GM23338 (cell line): ENCODE data around the gene KCTD14. TPM values are rescaled to one million over a fixed set of nuclear protein-coding genes. Genes with fewer than 3 reads are reported as not detected.

Experiments used
- ATAC-seq: fragments of 200-7000 bp; cut with Tn5 transposase; 3 replicates; pipeline ENCODE4 v1.9.1; 2020
- DNase-seq: peaks from one replicate; pipeline ENCODE4 v3.0.0-alpha.2; 2015; ENCODE audit warnings: low spot score
- H2AFZ ChIP-seq: fragments of 200-600 bp; sonication (generic); 2 replicates; pipeline ENCODE4 v1.8.0; 2016; ENCODE audit warnings: antibody characterized with exemption, mild to moderate bottlenecking, moderate library complexity
- H3F3A ChIP-seq: fragments of 200-600 bp; sonication (generic); replicated peaks from 2 replicates; pipeline ENCODE4 v1.8.0; 2017; ENCODE audit warnings: antibody characterized with exemption, mixed run types, low read depth
- H3K27ac ChIP-seq: fragments of 200-600 bp; sonication (generic); 2 replicates; pipeline ENCODE4 v1.6.1; 2016; ENCODE audit warnings: low read depth
- H3K27me3 ChIP-seq: fragments of 200-600 bp; sonication (generic); 2 replicates; pipeline ENCODE4 v1.8.0; 2016; ENCODE audit warnings: mild to moderate bottlenecking, mixed run types, moderate library complexity; ENCODE audit not compliant: insufficient read depth
- H3K36me3 ChIP-seq: fragments of 200-600 bp; sonication (generic); 2 replicates; pipeline ENCODE4 v1.8.0; 2016; ENCODE audit warnings: mild to moderate bottlenecking; ENCODE audit not compliant: insufficient read depth
- H3K4me1 ChIP-seq: fragments of 200-600 bp; sonication (generic); 2 replicates; pipeline ENCODE4 v1.8.0; 2016; ENCODE audit warnings: mild to moderate bottlenecking, moderate library complexity; ENCODE audit not compliant: insufficient read depth
- H3K4me2 ChIP-seq: fragments of 200-600 bp; sonication (generic); 2 replicates; pipeline ENCODE4 v1.7.1; 2017; ENCODE audit warnings: mixed run types
- H3K4me3 ChIP-seq: fragments of 200-600 bp; sonication (generic); 2 replicates; pipeline ENCODE4 v1.6.1; 2016; ENCODE audit warnings: mixed run types
- H3K79me2 ChIP-seq: fragments of 200-600 bp; sonication (generic); replicated peaks from 2 replicates; pipeline ENCODE4 v1.8.0; 2017; ENCODE audit warnings: mild to moderate bottlenecking; ENCODE audit not compliant: insufficient read depth
- H3K9me2 ChIP-seq: fragments of 200-600 bp; sonication (generic); 2 replicates; pipeline ENCODE4 v1.8.0; 2017; ENCODE audit not compliant: insufficient read depth
- H4K20me1 ChIP-seq: fragments of 200-600 bp; sonication (generic); replicated peaks from 2 replicates; pipeline ENCODE4 v1.8.0; 2017; ENCODE audit warnings: mild to moderate bottlenecking; ENCODE audit not compliant: insufficient read depth
- H3K27ac Mint-ChIP-seq: 2 replicates; pipeline ENCODE4 v1.8.0; 2020; ENCODE audit warnings: inconsistent platforms, mild to moderate bottlenecking, moderate library complexity, mixed read lengths
- H3K27me3 Mint-ChIP-seq: 3 replicates; pipeline ENCODE4 v1.8.0; 2022; ENCODE audit warnings: low read depth, mild to moderate bottlenecking, moderate library complexity, mixed read lengths, inconsistent platforms; ENCODE audit not compliant: insufficient read depth, poor library complexity
- H3K36me3 Mint-ChIP-seq: 3 replicates; pipeline ENCODE4 v1.8.0; 2021; ENCODE audit warnings: low read depth, mild to moderate bottlenecking, inconsistent platforms, moderate library complexity, mixed read lengths
- H3K4me1 Mint-ChIP-seq: 3 replicates; pipeline ENCODE4 v1.8.0; 2020; ENCODE audit warnings: mild to moderate bottlenecking, inconsistent platforms, mixed read lengths
- H3K4me3 Mint-ChIP-seq: 3 replicates; pipeline ENCODE4 v1.8.0; 2021; ENCODE audit warnings: moderate library complexity, mild to moderate bottlenecking, inconsistent platforms, mixed read lengths
- H3K9me3 Mint-ChIP-seq: 3 replicates; pipeline ENCODE4 v1.8.0; 2020; ENCODE audit warnings: moderate library complexity, mild to moderate bottlenecking, inconsistent platforms, mixed read lengths
- CREB1 ChIP-seq: fragments of 250-450 bp; sonication (Bioruptor Pico); IDR thresholded peaks from 2 replicates; pipeline ENCODE4 v1.5.0; 2020; ENCODE audit warnings: low read depth, mild to moderate bottlenecking, moderate library complexity
- CTCF ChIP-seq, 2 experiments: fragments of 200-600 bp in 1 of 2; sonication (generic) in 1 of 2; conservative IDR thresholded peaks; 2 replicates each; pipeline versions ENCODE4 v1.5.1 to v1.6.1; 2016 to 2017; ENCODE audit warnings: antibody characterized with exemption in 2 of 2, low read depth in 2 of 2, mild to moderate bottlenecking in 2 of 2, moderate library complexity in 1 of 2
- EZH2 ChIP-seq: fragments of 200-600 bp; sonication (generic); IDR thresholded peaks from one replicate; pipeline ENCODE4 v1.8.0; 2017; ENCODE audit warnings: antibody characterized with exemption, mild to moderate bottlenecking, low read depth; ENCODE audit not compliant: unreplicated experiment
- EZH2phosphoT487 ChIP-seq: fragments of 200-600 bp; sonication (generic); IDR thresholded peaks from one replicate; pipeline ENCODE4 v1.8.1; 2018; ENCODE audit warnings: antibody characterized with exemption; ENCODE audit not compliant: unreplicated experiment
- JUNB ChIP-seq: IDR thresholded peaks from one replicate; pipeline ENCODE4 v1.6.1; 2016; ENCODE audit warnings: antibody characterized with exemption; ENCODE audit not compliant: unreplicated experiment
- NANOG ChIP-seq: IDR thresholded peaks from 2 replicates; pipeline ENCODE4 v1.6.1; 2016; ENCODE audit warnings: antibody characterized with exemption, borderline replicate concordance
- ZNF114 ChIP-seq: fragments of 250-450 bp; sonication (Bioruptor Pico); IDR thresholded peaks from 2 replicates; pipeline ENCODE4 v1.5.0; 2020; ENCODE audit warnings: mild to moderate bottlenecking, moderate library complexity
- polyA plus RNA-seq: library from polyadenylated mRNA; unstranded; fragments of >200 nt; fragmentation: Nextera tagmentation; extraction: Ambion mirVana; gene quantifications from 2 replicates; pipeline ENCODE4 v1.2.1, GENCODE V29; 2016
- total RNA-seq: library from RNA; depleted of rRNA; stranded (reverse); fragments of >200 nt; shearing (Covaris generic); gene quantifications from 2 replicates; pipeline ENCODE4 v1.2.3, GENCODE V29; 2014
- TF ChIP-seq, protein P1 (sequence below): IDR thresholded peaks from 2 replicates; pipeline ENCODE4 v1.6.1; 2016; ENCODE audit warnings: antibody characterized with exemption

Gene KCTD14
- total and polyA plus RNA-seq, 2 experiments from 2014 or later, result 5.9 to 19.1 TPM

DNA sequence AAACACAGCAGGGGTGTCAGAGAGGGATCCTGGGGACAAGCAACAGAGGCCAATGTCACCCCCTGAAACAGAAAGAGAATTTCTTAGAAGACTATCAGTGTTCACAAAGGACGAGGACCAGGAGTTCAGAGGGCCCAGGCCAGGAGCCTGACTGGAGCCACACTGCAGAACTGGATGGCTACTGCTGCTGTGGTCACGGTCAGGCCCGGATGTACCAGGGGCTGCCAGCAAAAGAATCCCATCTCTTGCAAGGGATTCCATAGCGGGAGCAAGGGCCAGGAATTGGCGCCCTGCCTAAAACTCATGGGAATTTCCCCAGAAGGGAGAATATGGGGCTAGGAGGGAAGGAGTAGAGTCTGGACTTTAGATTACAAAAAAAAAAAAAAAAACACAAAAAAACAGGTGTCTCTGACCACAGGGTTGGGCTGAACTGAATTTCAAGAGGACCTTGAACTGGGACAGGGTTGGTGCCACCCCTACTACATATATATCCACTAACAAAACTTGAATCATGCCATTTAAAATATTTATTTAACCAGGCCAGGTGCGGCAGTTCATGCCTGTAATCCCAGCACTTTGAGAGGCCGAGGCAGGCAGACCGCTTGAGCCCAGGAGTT is 15.7 kb upstream of the KCTD14 start:
- H3K9me3 Mint-ChIP-seq, result no peaks in the 10 kb centered on the region
- DNase-seq, result no peak
- H3K36me3 ChIP-seq, result no peaks in the 10 kb centered on the region
- no peak for ATAC-seq
- no peak overlapping the region for H3K4me3 Mint-ChIP-seq
- no peak overlapping the region for H3K4me3 ChIP-seq
- TF ChIP-seq JUNB (no peak), CREB1 (CRISPR knock-in tag) (no peak), CTCF (conservative IDR thresholded peaks at IDR 0.05; ENCODE audit: low read depth in 2 of 2) (no peak), EZH2 (no peak)
- TF ChIP-seq, protein P1, sequence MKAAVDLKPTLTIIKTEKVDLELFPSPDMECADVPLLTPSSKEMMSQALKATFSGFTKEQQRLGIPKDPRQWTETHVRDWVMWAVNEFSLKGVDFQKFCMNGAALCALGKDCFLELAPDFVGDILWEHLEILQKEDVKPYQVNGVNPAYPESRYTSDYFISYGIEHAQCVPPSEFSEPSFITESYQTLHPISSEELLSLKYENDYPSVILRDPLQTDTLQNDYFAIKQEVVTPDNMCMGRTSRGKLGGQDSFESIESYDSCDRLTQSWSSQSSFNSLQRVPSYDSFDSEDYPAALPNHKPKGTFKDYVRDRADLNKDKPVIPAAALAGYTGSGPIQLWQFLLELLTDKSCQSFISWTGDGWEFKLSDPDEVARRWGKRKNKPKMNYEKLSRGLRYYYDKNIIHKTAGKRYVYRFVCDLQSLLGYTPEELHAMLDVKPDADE, result no peak
- H3K27me3 Mint-ChIP-seq, result peaks cover 4% of the 10 kb centered on the region
- H3K27ac ChIP-seq, result no peak overlapping the region
- no peak overlapping the region for H3K27ac Mint-ChIP-seq
- peaks cover 19% of the 10 kb centered on the region for H3K4me1 Mint-ChIP-seq
- no peaks in the 10 kb centered on the region for H3K27me3 ChIP-seq
- no peaks in the 10 kb centered on the region for H3K36me3 Mint-ChIP-seq
- H2AFZ ChIP-seq, result no peak overlapping the region
- H3F3A ChIP-seq, result no peaks in the 10 kb centered on the region
- H4K20me1 ChIP-seq, result no peaks in the 10 kb centered on the region
- H3K79me2 ChIP-seq, result no peaks in the 10 kb centered on the region
- H3K9me2 ChIP-seq, result peaks cover 6% of the 10 kb centered on the region; the same call in 1 of the 2 replicates
- H3K4me1 ChIP-seq, result peaks cover 3% of the 10 kb centered on the region
- H3K4me2 ChIP-seq, result no peak overlapping the region

DNA sequence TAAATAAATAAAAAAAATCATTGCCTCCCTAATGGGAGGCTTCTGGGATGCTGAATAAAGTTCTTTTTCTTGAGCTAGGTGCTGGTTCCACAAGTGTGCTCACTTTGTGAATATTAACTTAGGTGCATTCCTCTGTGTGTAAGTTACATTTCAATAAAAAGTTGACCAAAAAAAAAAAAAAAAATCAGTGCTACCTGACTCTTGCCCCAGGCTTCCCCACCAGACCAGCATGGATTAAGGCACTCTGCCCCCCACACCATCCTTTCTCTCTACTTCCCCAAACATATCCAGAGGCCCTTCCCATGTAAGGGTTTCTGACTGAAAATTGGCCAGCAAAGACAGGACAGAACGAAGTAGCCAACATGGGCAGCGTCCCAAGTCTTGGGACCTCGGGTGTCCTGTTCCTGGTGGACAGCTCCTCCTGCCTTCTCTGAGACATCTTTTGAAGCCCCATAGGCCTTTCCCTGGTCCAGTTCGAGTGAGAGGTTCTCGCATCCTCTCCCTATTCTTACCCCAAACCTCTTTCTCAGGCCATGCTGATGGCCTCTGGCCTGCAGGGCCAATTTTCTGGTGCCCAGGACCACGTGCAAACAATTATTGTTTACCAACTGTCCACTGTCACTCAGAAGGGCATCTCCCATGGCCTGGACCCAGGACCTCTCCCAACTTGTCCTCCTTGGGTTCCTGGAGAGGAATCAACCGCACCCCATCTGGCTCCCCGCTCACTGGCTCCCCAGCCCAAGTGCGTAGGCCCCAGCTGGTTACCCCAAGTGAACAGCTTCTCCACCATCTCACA is 14.9 kb upstream of the KCTD14 start:
- Histone ChIP-seq H3K79me2 (no peaks in the 10 kb centered on the region), H3F3A (no peaks in the 10 kb centered on the region), H3K9me2 (peaks cover 6% of the 10 kb centered on the region; the same call in 1 of the 2 replicates), H3K4me2 (no peak overlapping the region), H3K27me3 (no peaks in the 10 kb centered on the region), H3K36me3 (no peaks in the 10 kb centered on the region), H3K4me3 (no peak overlapping the region), H2AFZ (no peak overlapping the region), H4K20me1 (no peaks in the 10 kb centered on the region), H3K27ac (no peak overlapping the region), H3K4me1 (peaks cover 3% of the 10 kb centered on the region)
- Mint-ChIP-seq H3K27ac (no peak overlapping the region), H3K9me3 (no peaks in the 10 kb centered on the region), H3K27me3 (peaks cover 4% of the 10 kb centered on the region), H3K36me3 (no peaks in the 10 kb centered on the region), H3K4me3 (no peak overlapping the region), H3K4me1 (peaks cover 19% of the 10 kb centered on the region)
- ATAC-seq (no peak), DNase-seq (no peak)
- TF ChIP-seq, protein P1, result no peak
- TF ChIP-seq NANOG (no peak), EZH2 (no peak), CTCF (conservative IDR thresholded peaks at IDR 0.05; ENCODE audit: low read depth in 2 of 2) (no peak), ZNF114 (CRISPR knock-in tag) (no peak), EZH2phosphoT487 (no peak)
